IMR-90 (cell line): ENCODE data around the gene OLFM4.

Source experiments
- BHLHE40 ChIP-seq: fragments of 150-350 bp; IDR thresholded peaks from 2 replicates; pipeline ENCODE4 v1.6.1; 2016; ENCODE audit warnings: mild to moderate bottlenecking, low read depth, low read length
- CEBPB ChIP-seq: IDR thresholded peaks from 2 replicates; pipeline ENCODE4 v1.6.1; 2012; ENCODE audit warnings: low read depth, low read length, improper control_type of control experiment
- CTCF ChIP-seq: conservative IDR thresholded peaks from 2 replicates; pipeline ENCODE4 v1.5.1; 2012; ENCODE audit warnings: mild to moderate bottlenecking, low read depth, low read length, improper control_type of control experiment
- ELK1 ChIP-seq: fragments of 150-350 bp; IDR thresholded peaks from 2 replicates; pipeline ENCODE4 v1.6.1; 2016; ENCODE audit warnings: low read depth, mild to moderate bottlenecking, low read length, moderate library complexity, borderline replicate concordance
- FOS ChIP-seq: fragments of 150-350 bp; IDR thresholded peaks from 2 replicates; pipeline ENCODE4 v1.6.1; 2016; ENCODE audit warnings: low read depth, low read length
- MAFK ChIP-seq: IDR thresholded peaks from 2 replicates; pipeline ENCODE4 v1.6.1; 2012; ENCODE audit warnings: low read depth, low read length, improper control_type of control experiment
- MAZ ChIP-seq: IDR thresholded peaks from 2 replicates; pipeline ENCODE4 v1.6.1; 2012; ENCODE audit warnings: low read depth, mild to moderate bottlenecking, low read length, improper control_type of control experiment, moderate library complexity, borderline replicate concordance
- MXI1 ChIP-seq: IDR thresholded peaks from 2 replicates; pipeline ENCODE4 v1.6.1; 2012; ENCODE audit warnings: low read depth, mild to moderate bottlenecking, low read length, moderate library complexity, borderline replicate concordance
- POLR2A ChIP-seq: IDR thresholded peaks from 2 replicates; pipeline ENCODE4 v1.6.1; 2012; ENCODE audit warnings: mild to moderate bottlenecking, low read depth, low read length
- RAD21 ChIP-seq: IDR thresholded peaks from 2 replicates; pipeline ENCODE4 v1.6.1; 2012; ENCODE audit warnings: low read length, improper control_type of control experiment
- RCOR1 ChIP-seq: IDR thresholded peaks from 2 replicates; pipeline ENCODE4 v1.6.1; 2012; ENCODE audit warnings: mild to moderate bottlenecking, low read length, improper control_type of control experiment; ENCODE audit not compliant: insufficient replicate concordance
- RFX5 ChIP-seq: IDR thresholded peaks from 2 replicates; pipeline ENCODE4 v1.8.0; 2012; ENCODE audit warnings: low read depth, mild to moderate bottlenecking, low read length, moderate library complexity
- SMC3 ChIP-seq: fragments of 150-350 bp; IDR thresholded peaks from 2 replicates; pipeline ENCODE4 v1.6.1; 2016; ENCODE audit warnings: low read depth, mild to moderate bottlenecking, antibody characterized with exemption, low read length, moderate library complexity
- USF2 ChIP-seq: fragments of 150-350 bp; IDR thresholded peaks from 2 replicates; pipeline ENCODE4 v1.6.1; 2017; ENCODE audit warnings: mild to moderate bottlenecking, antibody characterized with exemption, low read length, low read depth

- TF ChIP-seq CTCF (no peak), POLR2A (no peak), RAD21 (no peak), BHLHE40 (no peak), MAFK (no peak), RCOR1 (no peak), RFX5 (no peak), FOS (no peak), MAZ (no peak), CEBPB (no peak), USF2 (no peak), MXI1 (no peak), ELK1 (no peak), SMC3 (no peak)
These were observed 36.5 kb upstream of the OLFM4 start for GRCh38 chr13:52992110-52992509.
